Loucy (cell line): ENCODE results near the gene ADARB1.

Source experiments
- EZH2phosphoT487 ChIP-seq: fragments of 200-600 bp; IDR thresholded peaks from 2 replicates; pipeline ENCODE4 v1.6.1; 2018; ENCODE audit warnings: antibody characterized with exemption, mild to moderate bottlenecking, moderate library complexity, borderline replicate concordance
- TF ChIP-seq, protein P1 (sequence below): fragments of 200-600 bp; sonication (generic); conservative IDR thresholded peaks from 2 replicates; pipeline ENCODE4 v1.5.1; 2014; ENCODE audit warnings: mild to moderate bottlenecking, antibody characterized with exemption, low read length

DNA sequence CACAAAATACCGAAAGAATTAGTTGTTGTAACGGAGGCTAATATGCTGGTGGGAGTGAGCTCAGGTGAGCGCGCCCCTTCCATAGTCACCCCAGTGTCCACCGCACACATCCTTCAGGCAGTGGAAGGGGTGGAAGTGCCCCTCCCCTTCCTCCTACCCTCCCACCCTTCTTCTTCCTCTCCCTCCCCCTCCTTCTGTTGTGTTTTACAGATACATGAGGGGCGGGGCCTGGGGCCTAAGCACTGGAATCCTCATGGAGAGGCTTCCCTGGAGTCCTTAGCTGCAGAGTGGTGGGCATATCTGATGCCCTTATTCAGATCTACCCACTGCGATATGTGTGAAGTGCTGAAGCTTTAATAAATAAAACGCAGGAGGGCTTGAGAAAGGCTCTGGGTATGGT, 10.3 kb upstream of the ADARB1 start:
- TF ChIP-seq, protein P1, sequence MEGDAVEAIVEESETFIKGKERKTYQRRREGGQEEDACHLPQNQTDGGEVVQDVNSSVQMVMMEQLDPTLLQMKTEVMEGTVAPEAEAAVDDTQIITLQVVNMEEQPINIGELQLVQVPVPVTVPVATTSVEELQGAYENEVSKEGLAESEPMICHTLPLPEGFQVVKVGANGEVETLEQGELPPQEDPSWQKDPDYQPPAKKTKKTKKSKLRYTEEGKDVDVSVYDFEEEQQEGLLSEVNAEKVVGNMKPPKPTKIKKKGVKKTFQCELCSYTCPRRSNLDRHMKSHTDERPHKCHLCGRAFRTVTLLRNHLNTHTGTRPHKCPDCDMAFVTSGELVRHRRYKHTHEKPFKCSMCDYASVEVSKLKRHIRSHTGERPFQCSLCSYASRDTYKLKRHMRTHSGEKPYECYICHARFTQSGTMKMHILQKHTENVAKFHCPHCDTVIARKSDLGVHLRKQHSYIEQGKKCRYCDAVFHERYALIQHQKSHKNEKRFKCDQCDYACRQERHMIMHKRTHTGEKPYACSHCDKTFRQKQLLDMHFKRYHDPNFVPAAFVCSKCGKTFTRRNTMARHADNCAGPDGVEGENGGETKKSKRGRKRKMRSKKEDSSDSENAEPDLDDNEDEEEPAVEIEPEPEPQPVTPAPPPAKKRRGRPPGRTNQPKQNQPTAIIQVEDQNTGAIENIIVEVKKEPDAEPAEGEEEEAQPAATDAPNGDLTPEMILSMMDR = no peak
- TF ChIP-seq EZH2phosphoT487 = no peak
